Stomach smooth muscle (tissue), 2 donors: ENCODE measurements around the gene CCDC9.
A peak's percentile ranks its signal among the peaks of the same experiment; 100 is the strongest.

ENCODE experiments used
- H3K27ac ChIP-seq: one replicate; pipeline ENCODE4 v1.7.0; 2013; ENCODE audit warnings: mild to moderate bottlenecking, low read length, inconsistent platforms
- H3K27me3 ChIP-seq, 2 donors: one replicate each; pipeline ENCODE4 v1.7.0; 2013; ENCODE audit warnings: low read length in 2 of 2; ENCODE audit not compliant: insufficient read depth in 2 of 2, control insufficient read depth in 1 of 2
- H3K36me3 ChIP-seq, 2 donors: one replicate each; pipeline ENCODE4 v1.7.0; 2013; ENCODE audit warnings: low read length in 2 of 2; ENCODE audit not compliant: control insufficient read depth in 2 of 2, insufficient read depth in 2 of 2
- H3K4me1 ChIP-seq: one replicate; pipeline ENCODE4 v1.7.0; 2013; ENCODE audit warnings: low read length; ENCODE audit not compliant: control insufficient read depth, insufficient read depth
- H3K4me3 ChIP-seq, 2 donors: one replicate each; pipeline ENCODE4 v1.7.0; 2013; ENCODE audit warnings: low read length in 2 of 2
- H3K9ac ChIP-seq, 2 donors: one replicate each; pipeline ENCODE4 v1.7.0; 2013; ENCODE audit warnings: low read length in 2 of 2, mild to moderate bottlenecking in 1 of 2
- H3K9me3 ChIP-seq, 2 donors: one replicate each; pipeline ENCODE4 v1.7.0; 2013; ENCODE audit warnings: low read length in 2 of 2; ENCODE audit not compliant: control insufficient read depth in 2 of 2
- donor health status: healthy.
- donor health status: Pancreatic carcinoma.

The CCDC9 gene

DNA sequence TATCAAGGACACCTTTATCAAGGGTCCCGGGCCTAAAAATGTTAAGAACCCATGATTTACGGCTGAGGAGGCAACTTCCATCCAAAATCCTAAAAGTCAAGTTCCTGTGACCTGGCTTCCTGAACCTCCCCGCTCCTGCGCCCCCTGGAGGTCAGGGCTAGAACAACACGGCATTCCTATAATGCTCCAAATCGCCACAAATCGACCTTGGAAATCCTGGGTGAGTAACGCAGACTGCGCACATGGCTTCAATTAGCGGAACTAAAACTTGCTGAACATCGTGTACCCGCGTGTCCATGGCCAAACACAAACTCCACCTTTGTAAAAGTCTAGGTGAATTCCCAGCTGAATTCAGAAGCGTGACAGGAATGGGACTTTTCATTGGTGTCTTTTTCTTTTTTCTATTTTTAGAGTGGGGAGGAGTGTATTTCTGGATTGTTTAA lies 49.0 kb downstream of the CCDC9 start:
- Histone ChIP-seq H3K27ac (no peak overlapping the region), H3K9ac (no peak overlapping the region), H3K4me1 (peaks cover 7% of the 10 kb centered on the region), H3K27me3 (no peaks in the 10 kb centered on the region), H3K36me3 (no peaks in the 10 kb centered on the region), H3K4me3 (peak overlapping the region; percentile 36 to 52), H3K9me3 (no peaks in the 10 kb centered on the region)

DNA sequence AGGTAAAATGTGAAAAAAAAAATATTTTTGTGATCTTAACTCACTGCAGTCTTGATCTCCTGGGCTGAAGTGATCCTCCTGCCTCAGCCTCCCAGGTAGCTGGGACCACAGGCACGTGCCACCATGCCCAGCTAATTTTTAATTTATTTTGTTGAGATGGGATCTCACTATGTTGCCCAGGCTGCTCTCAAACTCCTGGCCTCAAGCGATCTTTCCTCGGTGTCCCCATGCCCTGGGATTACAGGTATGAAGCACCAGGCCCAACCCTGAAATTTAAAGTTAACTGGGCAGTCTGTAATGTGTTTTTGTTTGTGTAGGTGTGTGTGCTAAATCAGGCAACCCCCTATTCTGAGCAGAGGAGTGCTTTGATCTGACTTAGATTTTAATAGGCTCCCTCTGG lies 50.0 kb downstream of the CCDC9 start:
- Histone ChIP-seq H3K27me3 (no peaks in the 10 kb centered on the region), H3K36me3 (no peaks in the 10 kb centered on the region), H3K27ac (no peak overlapping the region), H3K4me3 (no peak overlapping the region), H3K4me1 (peaks cover 7% of the 10 kb centered on the region), H3K9me3 (no peaks in the 10 kb centered on the region), H3K9ac (no peak overlapping the region)

DNA sequence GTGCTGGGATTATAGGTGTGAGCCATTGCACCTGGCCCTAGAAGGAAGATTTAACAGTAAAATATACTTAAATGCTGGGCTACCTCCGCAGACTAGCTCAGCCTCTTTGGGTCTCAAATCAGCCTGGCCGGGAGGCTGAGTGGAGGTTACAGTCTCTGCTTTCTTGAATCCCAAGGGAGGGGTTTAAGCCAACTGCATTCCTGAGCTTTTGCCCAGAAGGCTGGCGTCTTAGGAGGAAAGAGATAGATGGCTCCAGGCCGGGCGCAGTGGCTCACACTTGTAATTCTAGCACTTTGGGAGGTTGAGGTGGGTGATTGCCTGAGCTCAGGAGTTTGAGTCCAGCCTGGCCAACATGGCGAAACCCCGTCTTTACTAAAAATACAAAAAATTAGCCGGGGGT lies 52.7 kb downstream of the CCDC9 start:
- H3K27me3 ChIP-seq = no peaks in the 10 kb centered on the region
- no peak overlapping the region for H3K4me3 ChIP-seq
- no peaks in the 10 kb centered on the region for H3K36me3 ChIP-seq
- H3K9ac ChIP-seq = no peak overlapping the region
- H3K27ac ChIP-seq = no peak overlapping the region
- H3K9me3 ChIP-seq = no peaks in the 10 kb centered on the region
- peaks cover 7% of the 10 kb centered on the region for H3K4me1 ChIP-seq

DNA sequence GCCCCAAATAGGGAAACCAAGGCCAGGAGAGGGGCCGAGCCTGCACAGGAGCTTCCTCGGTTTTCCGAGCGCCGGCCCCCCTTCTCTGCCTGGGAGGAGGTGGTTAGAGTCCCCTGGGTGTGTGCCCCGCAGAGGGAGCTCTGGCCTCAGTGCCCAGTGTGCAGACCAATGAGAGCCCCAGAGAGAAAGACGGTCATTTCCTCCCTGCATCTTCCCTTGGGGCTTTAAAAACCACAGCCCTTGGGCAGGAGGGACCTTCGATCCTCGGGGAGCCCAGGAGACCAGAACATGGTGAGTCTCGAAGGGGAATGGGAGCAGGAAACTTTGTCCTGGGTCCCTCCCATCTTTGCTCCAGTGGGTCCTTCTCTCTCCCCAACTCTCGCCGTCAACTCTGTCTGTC lies 53.3 kb downstream of the CCDC9 start, which contains the start of gene C5AR1:
Gene C5AR1, plus strand, starts transcription at position 254 of the 400 bp plus-strand sequence. Its CDS starts 35 bp downstream, at position 289.
- H3K4me1 ChIP-seq = peaks cover 7% of the 10 kb centered on the region
- H3K4me3 ChIP-seq = peak within 1 kb of the TSS in 1 of 2 donors; percentile 29
- no peak within 1 kb of the TSS for H3K9ac ChIP-seq

DNA sequence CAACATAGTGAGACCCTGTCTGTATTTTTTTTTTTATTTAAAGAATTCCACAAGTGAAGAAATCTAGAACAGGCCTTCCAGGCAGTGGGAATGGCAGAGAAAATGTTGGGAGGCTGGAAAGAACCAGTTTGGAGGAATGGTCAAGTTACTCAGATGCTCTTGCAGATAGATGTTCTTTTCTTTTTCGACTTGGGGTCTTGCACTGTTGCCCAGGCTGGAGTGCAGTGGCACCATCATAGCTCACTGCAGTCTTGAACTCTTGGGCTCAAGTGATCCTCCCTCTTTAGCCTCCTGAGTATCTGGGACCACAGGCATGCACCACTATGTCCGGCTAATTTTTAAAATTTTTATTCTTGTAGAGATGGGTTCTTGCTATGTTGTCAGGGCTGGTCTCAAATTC lies 54.0 kb downstream of the CCDC9 start:
- Histone ChIP-seq H3K9me3 (no peaks in the 10 kb centered on the region), H3K4me1 (peaks cover 3% of the 10 kb centered on the region), H3K36me3 (no peaks in the 10 kb centered on the region), H3K9ac (no peak overlapping the region), H3K27ac (no peak overlapping the region), H3K27me3 (no peaks in the 10 kb centered on the region), H3K4me3 (no peak overlapping the region)

More for the DNA sequence above, 53.3 kb downstream of the CCDC9 start, which contains the start of gene C5AR1:
- Histone ChIP-seq H3K27me3 (no peaks in the 10 kb centered on the region), H3K9me3 (no peaks in the 10 kb centered on the region), H3K27ac (no peak within 1 kb of the TSS), H3K36me3 (no peaks in the 10 kb centered on the region)

DNA sequence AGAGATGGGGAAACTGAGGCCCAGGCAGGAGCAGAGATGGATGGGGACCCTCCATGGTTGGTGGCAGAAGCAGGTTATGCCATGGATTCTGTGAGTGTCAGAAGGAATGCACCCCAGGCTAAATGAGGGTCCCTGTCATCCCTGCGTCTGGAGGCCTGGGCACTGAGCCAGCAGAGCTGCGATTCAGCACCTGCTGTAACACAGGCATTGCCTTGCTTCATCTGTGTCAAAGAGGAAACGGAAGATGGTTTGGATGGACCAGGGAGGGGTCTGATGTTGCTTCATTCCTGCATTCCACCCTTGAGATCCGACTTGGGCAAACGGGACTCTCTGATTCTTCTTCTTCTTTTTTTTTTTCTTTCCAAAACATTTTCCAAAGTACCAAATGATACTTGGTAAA lies 54.5 kb downstream of the CCDC9 start:
- H3K9ac ChIP-seq = no peak overlapping the region
- no peaks in the 10 kb centered on the region for H3K27me3 ChIP-seq
- peak overlapping the region in 1 of 2 donors; percentile 15 for H3K4me3 ChIP-seq
- H3K36me3 ChIP-seq = no peaks in the 10 kb centered on the region
- no peak overlapping the region for H3K27ac ChIP-seq
- no peaks in the 10 kb centered on the region for H3K9me3 ChIP-seq
- H3K4me1 ChIP-seq = no peaks in the 10 kb centered on the region

DNA sequence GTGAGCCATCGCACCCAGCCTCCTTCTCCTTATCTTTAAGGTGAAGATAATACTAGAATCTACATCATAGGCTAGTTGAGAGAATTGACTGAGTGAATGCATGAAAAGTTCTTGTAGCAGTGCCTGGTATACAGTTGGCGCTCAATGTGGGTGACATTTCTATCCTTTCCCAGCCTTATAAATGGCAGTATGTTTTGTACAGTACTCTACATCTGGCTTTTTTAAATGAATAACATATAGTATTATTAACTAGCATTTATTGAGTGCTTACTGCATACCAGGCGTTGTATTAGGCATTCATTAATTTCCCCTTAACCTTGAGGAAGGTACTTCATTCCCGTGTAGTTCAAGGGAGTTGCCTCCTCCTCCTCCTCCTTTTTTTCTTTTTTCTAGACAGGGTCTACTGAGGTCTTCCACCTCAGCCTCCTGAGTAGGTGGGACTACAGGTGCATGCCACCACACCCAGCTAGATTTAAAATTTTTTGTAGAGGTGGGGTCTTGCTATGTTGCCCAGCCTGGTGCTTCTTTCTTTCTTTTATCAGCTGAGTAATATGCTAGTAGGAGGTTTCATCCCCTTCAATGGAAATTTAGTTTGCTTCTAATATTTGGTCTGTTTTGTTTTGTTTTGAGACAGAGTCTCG lies 56.2 kb downstream of the CCDC9 start:
- H3K27me3 ChIP-seq = peaks cover 0 to 2% of the 10 kb centered on the region in 2 donors
- H3K4me3 ChIP-seq = no peak overlapping the region
- no peak overlapping the region for H3K27ac ChIP-seq
- no peak overlapping the region for H3K9ac ChIP-seq
- H3K9me3 ChIP-seq = no peaks in the 10 kb centered on the region
- H3K4me1 ChIP-seq = no peaks in the 10 kb centered on the region
- H3K36me3 ChIP-seq = no peaks in the 10 kb centered on the region

DNA sequence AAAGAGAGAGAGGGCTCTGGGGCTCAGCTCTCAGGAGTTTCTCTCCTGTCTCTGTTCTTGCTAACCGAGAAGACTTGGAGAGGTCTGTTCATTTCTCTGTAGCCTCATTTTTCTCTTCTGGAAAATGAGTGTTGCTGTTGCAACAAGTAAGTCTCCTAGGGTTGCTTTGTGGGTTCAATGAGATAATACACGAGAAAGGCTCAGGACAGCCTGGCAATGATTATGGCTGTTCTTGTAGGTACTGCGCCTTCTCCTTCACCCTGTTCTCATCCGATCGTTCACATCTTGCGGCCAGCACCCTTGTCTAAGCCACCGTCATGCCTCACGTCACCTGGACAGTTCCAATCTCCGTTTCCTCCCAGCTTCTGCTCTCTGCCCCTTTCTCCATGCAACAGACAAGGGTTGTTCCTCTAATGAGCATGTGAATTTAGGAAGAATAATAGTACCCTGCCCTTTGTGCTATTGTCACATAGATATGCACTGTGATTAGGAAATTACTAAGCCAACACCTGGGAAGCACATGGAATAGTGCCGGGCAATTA lies 57.5 kb downstream of the CCDC9 start:
- Histone ChIP-seq H3K36me3 (no peaks in the 10 kb centered on the region), H3K27me3 (peaks cover 0 to 2% of the 10 kb centered on the region in 2 donors), H3K4me1 (no peaks in the 10 kb centered on the region), H3K27ac (no peak overlapping the region), H3K4me3 (no peak overlapping the region), H3K9ac (no peak overlapping the region), H3K9me3 (no peaks in the 10 kb centered on the region)

DNA sequence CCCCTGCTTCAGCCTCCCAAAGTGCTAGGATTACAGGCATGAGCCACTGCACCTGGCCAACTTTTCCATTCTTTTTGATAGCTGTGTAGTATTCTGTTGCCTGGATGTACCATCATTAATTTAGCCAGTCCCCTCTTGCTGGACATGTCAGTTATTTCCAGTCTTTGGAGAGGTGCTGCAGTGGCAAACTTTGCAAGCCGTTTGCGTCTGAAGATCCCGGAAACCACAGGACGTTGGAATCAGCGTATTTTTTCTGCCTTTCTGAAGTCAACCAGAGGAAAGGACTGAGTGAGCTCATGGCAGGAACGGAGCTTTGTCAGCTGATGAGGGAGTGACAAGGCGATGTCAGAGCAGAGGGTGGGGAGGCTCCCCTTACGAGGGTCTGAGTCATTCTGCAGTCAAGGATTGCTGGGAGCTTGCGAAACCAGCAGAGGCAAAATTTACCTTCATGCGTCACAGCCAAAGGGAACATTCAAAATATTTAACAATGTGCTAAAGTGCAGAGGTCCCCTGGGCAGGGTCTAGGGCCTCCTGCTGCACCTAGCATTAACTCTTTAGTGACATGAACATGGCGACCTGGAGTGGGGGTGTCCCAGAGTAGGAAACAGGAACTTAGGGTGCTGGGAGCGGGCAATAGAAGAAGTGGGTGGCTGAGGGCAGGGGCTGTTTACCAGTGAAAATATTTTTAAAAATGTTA lies 58.9 kb downstream of the CCDC9 start:
- Histone ChIP-seq H3K27ac (no peak overlapping the region), H3K4me1 (no peaks in the 10 kb centered on the region), H3K27me3 (peaks cover 0 to 9% of the 10 kb centered on the region in 2 donors), H3K36me3 (no peaks in the 10 kb centered on the region), H3K9me3 (no peaks in the 10 kb centered on the region), H3K9ac (no peak overlapping the region), H3K4me3 (no peak overlapping the region)

DNA sequence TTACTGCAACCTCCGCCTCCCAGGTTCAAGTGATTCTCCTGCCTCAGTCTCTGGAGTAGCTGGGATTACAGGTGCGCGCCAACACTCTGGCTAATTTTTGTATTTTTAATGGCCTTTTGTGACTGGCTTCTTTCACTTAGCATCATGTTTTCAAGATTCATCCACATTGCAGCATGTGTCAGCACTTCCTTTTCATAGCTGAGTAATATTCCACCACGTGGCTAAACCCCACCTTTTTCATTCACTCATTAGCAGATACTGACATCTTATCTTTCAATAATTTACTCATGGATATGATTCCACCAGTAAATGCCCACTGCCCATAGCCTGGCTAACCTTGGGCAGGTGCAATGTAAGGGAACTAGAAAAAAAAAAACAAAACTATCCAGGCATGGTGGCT lies 60.2 kb downstream of the CCDC9 start:
- no peaks in the 10 kb centered on the region for H3K9me3 ChIP-seq
- no peak overlapping the region for H3K27ac ChIP-seq
- H3K4me3 ChIP-seq = no peak overlapping the region
- peaks cover 0 to 13% of the 10 kb centered on the region in 2 donors for H3K27me3 ChIP-seq
- H3K4me1 ChIP-seq = no peaks in the 10 kb centered on the region
- H3K36me3 ChIP-seq = no peaks in the 10 kb centered on the region
- H3K9ac ChIP-seq = no peak overlapping the region
